ENCODE data around the gene THBS3. TPM values are rescaled to one million over a fixed set of nuclear protein-coding genes. Genes with fewer than 3 reads are reported as not detected.
A peak's percentile ranks its signal among the peaks of the same experiment; 100 is the strongest.

Gene THBS3
- total and polyA plus RNA-seq, 9 of the 15 experiments (the other 6 are each of a cell fraction or from before 2014, with no cell fraction given): 0.59 to 8.3 (median 3.2) TPM

GRCh38 chr1:155250633-155251449, 43.1 kb upstream of the THBS3 start:
- H3K4me2 ChIP-seq (ENCODE audit: insufficient read depth, low read length): peak overlapping the region; percentile 51
- H3K27me3 ChIP-seq (ENCODE audit: control insufficient read depth in 2 of 2, insufficient read depth in 2 of 2, low read length in 2 of 2): no peaks in the 10 kb centered on the region
- H3K27ac ChIP-seq (ENCODE audit: extremely low read depth, low read depth, low read length): peak overlapping the region; percentile 60; the same call in 1 of the 3 replicates
- peaks cover 25 to 51% of the 10 kb centered on the region in 2 experiments for H3K4me1 ChIP-seq (replicated peaks in 1 of 2; ENCODE audit: control insufficient read depth in 2 of 2, insufficient read depth in 2 of 2, low read length in 2 of 2)
- no peak overlapping the region for H3K4me3 ChIP-seq
- POLR2A ChIA-PET: interaction anchor here (0.6 to 3.4 kb wide), 7 partner anchors 10 to 72 kb away, joined by 3 to 30 read pairs (median 3); partner anchors contain the start of genes FDPS, RUSC1 and SCAMP3
- CTCF ChIA-PET (ENCODE audit: low intra/inter-chr PET ratio): interaction anchor here (0.5 to 3.5 kb wide), 8 partner anchors 55 to 846 kb away, joined by 3 to 38 read pairs (median 6); partner anchors contain the start of gene FDPS
- H3K36me3 ChIP-seq (ENCODE audit: control insufficient read depth, insufficient read depth, low read length): peaks cover 29% of the 10 kb centered on the region; the same call in 2 of the 3 replicates
- H3K9me3 ChIP-seq (replicated peaks; ENCODE audit: control insufficient read depth, insufficient read depth, low read depth, low read length): no peaks in the 10 kb centered on the region
- peak overlapping the region; percentile 40 to 87; a peak in 3 of 4 replicates for H3K9ac ChIP-seq (ENCODE audit: insufficient read depth in 1 of 2, low read depth in 2 of 2, low read length in 2 of 2)
- peak; percentile 94 for ATAC-seq
- 22% methylated on average over 17 of the region's 23 CpGs for WGBS (ENCODE audit: insufficient coverage, low coverage, missing lambda C conversion rate)
- no peaks in the 10 kb centered on the region for H4K20me1 ChIP-seq (replicated peaks; ENCODE audit: control insufficient read depth, insufficient read depth, low read length)
- peaks cover 18% of the 10 kb centered on the region for H3K79me2 ChIP-seq (ENCODE audit: control insufficient read depth, insufficient read depth, low read length)
- peak overlapping the region; percentile 69 for H2AFZ ChIP-seq (ENCODE audit: low read depth, low read length)
- in situ Hi-C loops (cut with MboI): loop anchor here (10.0 kb wide), 1 partner anchor 344 kb away; no protein-coding TSS in a partner anchor
- peak; percentile 92 to 97 (median 94) for DNase-seq (ENCODE audit: extremely low read depth in 1 of 4, low spot score in 3 of 4)
- BruUV-seq (replicated peaks): no TSS peak
- intact Hi-C loops (cut with micrococcal nuclease): loop anchor here (1.0 to 10.0 kb wide), 4 partner anchors 57 to 341 kb away; partner anchors contain the start of gene FDPS
- H3K9me1 ChIP-seq (ENCODE audit: control insufficient read depth, insufficient read depth, low read length): no peaks in the 10 kb centered on the region
- FAIRE-seq: peak; percentile 93
- TF ChIP-seq ZNF766 (CRISPR knock-in tag; conservative IDR thresholded peaks at IDR 0.05) (no peak), SRF (CRISPR knock-in tag; IDR thresholded peaks at IDR 0.05) (peak in 1 of 2 experiments; percentile 84; a peak in 2 of 4 replicates), ARID1B (IDR thresholded peaks at IDR 0.05) (peak; percentile 46; the same call in 1 of the 2 replicates), HDGF (IDR thresholded peaks at IDR 0.05) (peak; percentile 92), NR4A1 (CRISPR knock-in tag; IDR thresholded peaks at IDR 0.05) (no peak), NR4A1 (tag; IDR thresholded peaks at IDR 0.05) (no peak), XRCC5 (IDR thresholded peaks at IDR 0.05; ENCODE audit: low read depth, low read length) (peak; percentile 96), CREM (IDR thresholded peaks at IDR 0.05; ENCODE audit: low read depth) (peak; percentile 72), ZFX (CRISPR knock-in tag; IDR thresholded peaks at IDR 0.05) (peak; percentile 51), REST (IDR thresholded peaks at IDR 0.05; ENCODE audit: borderline replicate concordance) (peak; percentile 92), REST (CRISPR knock-in tag; IDR thresholded peaks at IDR 0.05; ENCODE audit: low read depth) (0 out of 2 replicates have a peak, but pooled peaks have one; percentile 41), E2F5 (CRISPR knock-in tag; IDR thresholded peaks at IDR 0.05) (no peak), ZKSCAN1 (IDR thresholded peaks at IDR 0.05; ENCODE audit: low read depth, low read length) (peak; percentile 60; the same call in 1 of the 2 replicates)
